Ectodermal cell (in vitro differentiated cells): ENCODE measurements around the gene RPTOR.
"Not testable (repeated sequence)": the region's sequence is repeated elsewhere in the genome, so short reads cannot be mapped to it uniquely, and the experiment has no call there.

ENCODE experiments used
- H3K27ac ChIP-seq: 2 replicates; pipeline ENCODE4 v1.7.0; 2013; ENCODE audit warnings: mild to moderate bottlenecking, low read depth, low read length; ENCODE audit not compliant: insufficient read depth, poor library complexity, severe bottlenecking
- H3K27me3 ChIP-seq: 2 replicates; pipeline ENCODE4 v1.7.0; 2013; ENCODE audit warnings: mild to moderate bottlenecking, low read length; ENCODE audit not compliant: insufficient read depth, control insufficient read depth, poor library complexity, severe bottlenecking
- H3K36me3 ChIP-seq: one replicate; pipeline ENCODE4 v1.7.0; 2013; ENCODE audit warnings: low read length; ENCODE audit not compliant: control insufficient read depth, insufficient read depth
- H3K4me1 ChIP-seq: one replicate; pipeline ENCODE4 v1.7.0; 2013; ENCODE audit warnings: low read length; ENCODE audit not compliant: control insufficient read depth, insufficient read depth
- H3K4me3 ChIP-seq: 2 replicates; pipeline ENCODE4 v1.7.0; 2013; ENCODE audit warnings: low read depth, low read length, control low read depth; ENCODE audit not compliant: insufficient read depth
- H3K9me3 ChIP-seq: 2 replicates; pipeline ENCODE4 v1.7.0; 2013; ENCODE audit warnings: mild to moderate bottlenecking, low read length, moderate library complexity; ENCODE audit not compliant: control insufficient read depth
- WGBS, 2 experiments: methylation state at CpG; one replicate each; pipeline ENCODE4 v1.1.7; 2013; ENCODE audit warnings: missing lambda C conversion rate in 2 of 2; 5-methylcytosine and 5-hydroxymethylcytosine counted together

Gene RPTOR

GRCh38 chr17:80738987-80739730, 194.5 kb downstream of the RPTOR start:
- Histone ChIP-seq H3K27me3 (no peaks in the 10 kb centered on the region), H3K27ac (no peak overlapping the region), H3K4me3 (no peak overlapping the region), H3K9me3 (no peaks in the 10 kb centered on the region), H3K4me1 (no peaks in the 10 kb centered on the region), H3K36me3 (peaks cover 6% of the 10 kb centered on the region)
- 83 to 84% methylated on average over 20 to 21 of the region's 21 CpGs for WGBS, 2 experiments

DNA sequence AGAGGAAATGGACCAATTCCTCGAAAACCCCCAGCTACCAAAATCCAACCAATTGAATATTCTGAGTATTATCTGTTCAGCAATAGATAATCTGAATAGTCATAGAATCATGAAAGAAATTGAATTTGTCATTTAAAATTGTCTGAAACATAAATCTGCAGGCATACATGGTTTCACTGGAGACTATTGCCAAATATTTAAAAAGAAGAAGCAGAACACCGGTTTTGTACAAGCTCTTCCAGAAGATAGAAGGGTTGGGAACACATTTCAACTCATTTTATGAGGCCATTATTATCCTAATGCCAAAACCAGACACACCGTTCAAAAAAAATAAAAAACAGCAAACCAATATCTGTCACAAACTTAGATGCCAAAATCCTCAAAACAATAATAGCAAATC, 195.5 kb downstream of the RPTOR start:
- H3K4me3 ChIP-seq: no peak overlapping the region
- H3K4me1 ChIP-seq: no peaks in the 10 kb centered on the region
- WGBS, 2 experiments: 46 to 63% methylated on average over 2 to 3 of the region's 3 CpGs
- no peaks in the 10 kb centered on the region for H3K27me3 ChIP-seq
- H3K27ac ChIP-seq: no peak overlapping the region
- H3K36me3 ChIP-seq: peaks cover 6% of the 10 kb centered on the region
- H3K9me3 ChIP-seq: no peaks in the 10 kb centered on the region

- H3K27ac ChIP-seq: no peak overlapping the region
- 90 to 92% methylated on average over 8 of the region's 8 CpGs for WGBS, 2 experiments
- no peaks in the 10 kb centered on the region for H3K9me3 ChIP-seq
- no peak overlapping the region for H3K4me3 ChIP-seq
- H3K4me1 ChIP-seq: no peaks in the 10 kb centered on the region
- H3K27me3 ChIP-seq: no peaks in the 10 kb centered on the region
- peaks cover 6% of the 10 kb centered on the region for H3K36me3 ChIP-seq
Observed at GRCh38 chr17:80742091-80742490, 197.5 kb downstream of the RPTOR start.

DNA sequence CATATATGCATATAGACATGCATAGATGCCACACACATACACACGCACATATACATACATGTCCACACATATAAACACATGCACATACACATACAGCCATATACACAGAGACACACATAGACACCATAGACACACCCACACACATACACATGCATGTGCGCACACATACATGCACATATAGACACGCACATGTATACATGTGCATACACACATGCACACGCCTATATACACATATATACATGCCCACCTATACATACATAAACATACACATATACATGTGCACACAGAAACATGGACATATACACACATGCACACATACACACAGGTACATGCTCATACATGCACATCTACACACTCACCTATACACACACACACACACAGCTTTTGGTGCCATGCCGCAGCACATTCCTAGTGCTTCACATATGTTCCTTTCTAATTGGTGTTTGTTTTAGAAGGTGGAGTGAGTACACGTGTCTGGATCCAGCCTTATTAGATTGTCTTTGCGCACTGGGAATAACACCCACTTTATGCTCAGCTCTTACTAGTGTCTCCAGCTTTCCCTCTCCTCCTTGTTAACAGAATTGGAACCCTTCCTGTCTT, 198.0 kb downstream of the RPTOR start:
- 93% methylated on average over 7 of the region's 7 CpGs for WGBS, 2 experiments
- H3K4me3 ChIP-seq: no peak overlapping the region
- no peaks in the 10 kb centered on the region for H3K4me1 ChIP-seq
- H3K36me3 ChIP-seq: peaks cover 6% of the 10 kb centered on the region
- no peaks in the 10 kb centered on the region for H3K9me3 ChIP-seq
- H3K27ac ChIP-seq: no peak overlapping the region
- no peaks in the 10 kb centered on the region for H3K27me3 ChIP-seq

- no peaks in the 10 kb centered on the region for H3K9me3 ChIP-seq
- H3K27ac ChIP-seq: no peak overlapping the region
- H3K4me1 ChIP-seq: no peaks in the 10 kb centered on the region
- H3K36me3 ChIP-seq: peaks cover 6% of the 10 kb centered on the region
- 92 to 94% methylated on average over 15 of the region's 15 CpGs for WGBS, 2 experiments
- no peak overlapping the region for H3K4me3 ChIP-seq
- no peaks in the 10 kb centered on the region for H3K27me3 ChIP-seq
Observed at GRCh38 chr17:80743181-80743771, 198.6 kb downstream of the RPTOR start.

GRCh38 chr17:80743973-80744372, 199.3 kb downstream of the RPTOR start:
- not testable (repeated sequence) for H3K9me3 ChIP-seq, H3K27ac ChIP-seq, H3K4me3 ChIP-seq, H3K36me3 ChIP-seq, H3K27me3 ChIP-seq, H3K4me1 ChIP-seq
- WGBS, 2 experiments: 60 to 64% methylated on average over 2 of the region's 2 CpGs

GRCh38 chr17:80744725-80745124, 200.1 kb downstream of the RPTOR start:
- not testable (repeated sequence) for H3K4me1 ChIP-seq, H3K27me3 ChIP-seq, H3K36me3 ChIP-seq, H3K4me3 ChIP-seq, H3K9me3 ChIP-seq, H3K27ac ChIP-seq
- no CpG with 5 or more reads among the region's 1 CpG for WGBS, 2 experiments

DNA sequence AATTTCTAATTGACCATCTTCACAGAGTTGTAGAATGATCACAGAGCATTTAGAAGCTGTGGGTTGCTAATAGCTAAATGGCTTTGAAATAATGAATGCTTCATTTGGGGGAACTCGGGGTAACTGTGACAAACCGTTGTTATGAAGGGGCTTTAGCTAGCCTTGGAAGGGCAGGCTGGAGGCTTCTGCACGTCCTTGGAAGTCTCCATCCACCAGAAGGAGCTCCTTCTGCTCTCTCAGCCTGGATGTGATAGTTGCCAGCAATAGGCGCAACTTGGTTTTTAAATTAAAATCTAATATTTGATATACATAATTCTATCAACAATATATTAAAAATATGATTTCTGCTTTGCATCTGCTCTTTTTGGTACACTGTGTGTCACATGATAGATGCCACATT, 200.5 kb downstream of the RPTOR start:
- no peaks in the 10 kb centered on the region for H3K4me1 ChIP-seq
- no peaks in the 10 kb centered on the region for H3K27me3 ChIP-seq
- H3K27ac ChIP-seq: no peak overlapping the region
- no peak overlapping the region for H3K4me3 ChIP-seq
- H3K9me3 ChIP-seq: no peaks in the 10 kb centered on the region
- WGBS, 2 experiments: 93 to 96% methylated on average over 3 of the region's 4 CpGs
- peaks cover 6% of the 10 kb centered on the region for H3K36me3 ChIP-seq

DNA sequence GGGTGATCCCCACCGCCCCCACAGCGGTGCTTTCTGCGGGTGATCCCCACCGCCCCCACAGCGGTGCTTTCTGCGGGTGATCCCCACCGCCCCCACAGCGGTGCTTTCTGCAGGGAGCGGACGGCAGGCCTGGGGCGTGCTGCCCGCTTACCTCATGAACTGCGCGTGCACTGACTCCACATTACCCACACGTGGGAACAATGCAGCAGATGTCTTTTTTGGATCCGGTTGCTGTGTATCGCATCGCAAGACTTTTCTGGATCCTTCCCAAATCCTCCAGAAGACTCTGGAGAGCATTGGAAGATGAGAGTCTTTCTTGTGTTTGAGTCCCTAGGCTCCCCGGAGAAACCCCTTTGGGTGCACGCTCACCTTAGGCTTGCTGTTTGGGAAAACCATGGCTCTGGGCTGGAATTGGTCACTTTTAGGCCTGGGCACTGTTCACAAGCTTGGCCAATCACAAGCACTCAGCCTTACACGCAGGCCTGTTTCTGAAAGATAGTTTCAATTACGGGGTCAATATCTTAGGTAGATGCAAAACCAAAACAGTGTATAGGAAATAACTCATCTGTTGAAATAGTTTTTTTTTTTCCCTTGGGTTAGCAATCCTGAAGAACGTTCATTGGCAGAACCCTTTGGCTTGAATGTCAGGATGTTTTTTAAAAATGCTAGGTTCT, 201.8 kb downstream of the RPTOR start:
- Histone ChIP-seq H3K4me1 (peaks cover 5% of the 10 kb centered on the region), H3K36me3 (no peaks in the 10 kb centered on the region), H3K27me3 (no peaks in the 10 kb centered on the region), H3K27ac (no peak overlapping the region), H3K4me3 (no peak overlapping the region), H3K9me3 (no peaks in the 10 kb centered on the region)
- WGBS, 2 experiments: 95 to 96% methylated on average over 21 of the region's 23 CpGs

GRCh38 chr17:80747469-80747868, 202.8 kb downstream of the RPTOR start:
- Histone ChIP-seq H3K27ac (no peak overlapping the region), H3K4me1 (peaks cover 16% of the 10 kb centered on the region), H3K27me3 (no peaks in the 10 kb centered on the region), H3K36me3 (no peaks in the 10 kb centered on the region), H3K9me3 (no peaks in the 10 kb centered on the region), H3K4me3 (no peak overlapping the region)
- 95 to 96% methylated on average over 9 of the region's 9 CpGs for WGBS, 2 experiments
